ENCODE results near the gene SNURF. TPM values are rescaled to one million over a fixed set of nuclear protein-coding genes. Genes with fewer than 3 reads are reported as not detected.

Gene SNURF
- total and polyA plus RNA-seq, 2 donors (not counting 1 experiment from before 2014, with no cell fraction given): 5.0 to 61.1 TPM

GRCh38 chr15:24945711-24946110, 9.1 kb upstream of the SNURF start:
- TF ChIP-seq EZH2 (IDR thresholded peaks at IDR 0.05; ENCODE audit: low read length, missing control alignments): no peak
- TF ChIP-seq, protein P1, sequence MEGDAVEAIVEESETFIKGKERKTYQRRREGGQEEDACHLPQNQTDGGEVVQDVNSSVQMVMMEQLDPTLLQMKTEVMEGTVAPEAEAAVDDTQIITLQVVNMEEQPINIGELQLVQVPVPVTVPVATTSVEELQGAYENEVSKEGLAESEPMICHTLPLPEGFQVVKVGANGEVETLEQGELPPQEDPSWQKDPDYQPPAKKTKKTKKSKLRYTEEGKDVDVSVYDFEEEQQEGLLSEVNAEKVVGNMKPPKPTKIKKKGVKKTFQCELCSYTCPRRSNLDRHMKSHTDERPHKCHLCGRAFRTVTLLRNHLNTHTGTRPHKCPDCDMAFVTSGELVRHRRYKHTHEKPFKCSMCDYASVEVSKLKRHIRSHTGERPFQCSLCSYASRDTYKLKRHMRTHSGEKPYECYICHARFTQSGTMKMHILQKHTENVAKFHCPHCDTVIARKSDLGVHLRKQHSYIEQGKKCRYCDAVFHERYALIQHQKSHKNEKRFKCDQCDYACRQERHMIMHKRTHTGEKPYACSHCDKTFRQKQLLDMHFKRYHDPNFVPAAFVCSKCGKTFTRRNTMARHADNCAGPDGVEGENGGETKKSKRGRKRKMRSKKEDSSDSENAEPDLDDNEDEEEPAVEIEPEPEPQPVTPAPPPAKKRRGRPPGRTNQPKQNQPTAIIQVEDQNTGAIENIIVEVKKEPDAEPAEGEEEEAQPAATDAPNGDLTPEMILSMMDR (conservative IDR thresholded peaks at IDR 0.05 in 1 of 2, IDR thresholded peaks at IDR 0.05 in 1 of 2; ENCODE audit: low read depth in 1 of 2, low read length in 2 of 2): no peak
- peak in 1 of 2 donors; percentile 6 for DNase-seq (ENCODE audit: low read depth in 2 of 2)
- Histone ChIP-seq H3K9me3 (ENCODE audit: control insufficient read depth, insufficient read depth, low read depth, low read length) (no peaks in the 10 kb centered on the region), H3K36me3 (ENCODE audit: control insufficient read depth, insufficient read depth, low read length) (no peaks in the 10 kb centered on the region), H3K9ac (ENCODE audit: insufficient read depth, low read length) (no peak overlapping the region), H3K79me2 (ENCODE audit: control insufficient read depth, insufficient read depth, low read length) (no peaks in the 10 kb centered on the region), H3K4me2 (ENCODE audit: extremely low read depth, insufficient read depth, low read length) (no peak overlapping the region), H3K4me3 (replicated peaks in 1 of 4; ENCODE audit: control extremely low read depth in 1 of 4, insufficient read depth in 1 of 4, low read depth in 3 of 4, low read length in 4 of 4) (no peak overlapping the region), H3K4me1 (ENCODE audit: control insufficient read depth, extremely low read depth, insufficient read depth, low read length) (no peaks in the 10 kb centered on the region), H2AFZ (ENCODE audit: low read length) (no peak overlapping the region), H4K20me1 (ENCODE audit: control insufficient read depth, extremely low read depth, insufficient read depth, low read length) (no peaks in the 10 kb centered on the region), H3K27me3 (ENCODE audit: control insufficient read depth, insufficient read depth, low read length) (no peaks in the 10 kb centered on the region), H3K27ac (ENCODE audit: insufficient read depth, low read length) (no peak overlapping the region)

GRCh38 chr15:24948495-24948894, 6.3 kb upstream of the SNURF start:
- H3K27me3 ChIP-seq (ENCODE audit: control insufficient read depth, insufficient read depth, low read length): no peaks in the 10 kb centered on the region
- no peaks in the 10 kb centered on the region for H3K4me1 ChIP-seq (ENCODE audit: control insufficient read depth, extremely low read depth, insufficient read depth, low read length)
- no peak overlapping the region for H3K4me3 ChIP-seq (replicated peaks in 1 of 4; ENCODE audit: control extremely low read depth in 1 of 4, insufficient read depth in 1 of 4, low read depth in 3 of 4, low read length in 4 of 4)
- H4K20me1 ChIP-seq (ENCODE audit: control insufficient read depth, extremely low read depth, insufficient read depth, low read length): no peaks in the 10 kb centered on the region
- TF ChIP-seq EZH2 (IDR thresholded peaks at IDR 0.05; ENCODE audit: low read length, missing control alignments): no peak
- TF ChIP-seq, protein P1 (conservative IDR thresholded peaks at IDR 0.05 in 1 of 2, IDR thresholded peaks at IDR 0.05 in 1 of 2; ENCODE audit: low read depth in 1 of 2, low read length in 2 of 2): no peak
- H3K9me3 ChIP-seq (ENCODE audit: control insufficient read depth, insufficient read depth, low read depth, low read length): no peaks in the 10 kb centered on the region
- no peaks in the 10 kb centered on the region for H3K36me3 ChIP-seq (ENCODE audit: control insufficient read depth, insufficient read depth, low read length)
- H3K27ac ChIP-seq (ENCODE audit: insufficient read depth, low read length): no peak overlapping the region
- no peak overlapping the region for H3K4me2 ChIP-seq (ENCODE audit: extremely low read depth, insufficient read depth, low read length)
- no peak overlapping the region for H2AFZ ChIP-seq (ENCODE audit: low read length)
- no peaks in the 10 kb centered on the region for H3K79me2 ChIP-seq (ENCODE audit: control insufficient read depth, insufficient read depth, low read length)
- no peak overlapping the region for H3K9ac ChIP-seq (ENCODE audit: insufficient read depth, low read length)
- DNase-seq (ENCODE audit: low read depth in 2 of 2): no peak

GRCh38 chr15:24955531-24955921, 739 bp downstream of the SNURF start:
- no peaks in the 10 kb centered on the region for H4K20me1 ChIP-seq (ENCODE audit: control insufficient read depth, extremely low read depth, insufficient read depth, low read length)
- H3K27ac ChIP-seq (ENCODE audit: insufficient read depth, low read length): peak overlapping the region; percentile 88
- TF ChIP-seq EZH2 (IDR thresholded peaks at IDR 0.05; ENCODE audit: low read length, missing control alignments): no peak
- TF ChIP-seq, protein P1 (conservative IDR thresholded peaks at IDR 0.05 in 1 of 2, IDR thresholded peaks at IDR 0.05 in 1 of 2; ENCODE audit: low read depth in 1 of 2, low read length in 2 of 2): no peak
- H3K9ac ChIP-seq (ENCODE audit: insufficient read depth, low read length): peak overlapping the region; percentile 74
- peaks cover 27% of the 10 kb centered on the region for H3K79me2 ChIP-seq (ENCODE audit: control insufficient read depth, insufficient read depth, low read length)
- no peaks in the 10 kb centered on the region for H3K27me3 ChIP-seq (ENCODE audit: control insufficient read depth, insufficient read depth, low read length)
- peak overlapping the region; percentile 34 for H3K4me2 ChIP-seq (ENCODE audit: extremely low read depth, insufficient read depth, low read length)
- DNase-seq (ENCODE audit: low read depth in 2 of 2): no peak
- H3K36me3 ChIP-seq (ENCODE audit: control insufficient read depth, insufficient read depth, low read length): no peaks in the 10 kb centered on the region
- no peaks in the 10 kb centered on the region for H3K9me3 ChIP-seq (ENCODE audit: control insufficient read depth, insufficient read depth, low read depth, low read length)
- H3K4me3 ChIP-seq (replicated peaks in 1 of 4; ENCODE audit: control extremely low read depth in 1 of 4, insufficient read depth in 1 of 4, low read depth in 3 of 4, low read length in 4 of 4): peak overlapping the region; percentile 69 to 88 (median 80)
- H2AFZ ChIP-seq (ENCODE audit: low read length): peak overlapping the region; percentile 87
- H3K4me1 ChIP-seq (ENCODE audit: control insufficient read depth, extremely low read depth, insufficient read depth, low read length): no peaks in the 10 kb centered on the region
